ENCODE data around the gene SIX5.

The SIX5 gene

DNA sequence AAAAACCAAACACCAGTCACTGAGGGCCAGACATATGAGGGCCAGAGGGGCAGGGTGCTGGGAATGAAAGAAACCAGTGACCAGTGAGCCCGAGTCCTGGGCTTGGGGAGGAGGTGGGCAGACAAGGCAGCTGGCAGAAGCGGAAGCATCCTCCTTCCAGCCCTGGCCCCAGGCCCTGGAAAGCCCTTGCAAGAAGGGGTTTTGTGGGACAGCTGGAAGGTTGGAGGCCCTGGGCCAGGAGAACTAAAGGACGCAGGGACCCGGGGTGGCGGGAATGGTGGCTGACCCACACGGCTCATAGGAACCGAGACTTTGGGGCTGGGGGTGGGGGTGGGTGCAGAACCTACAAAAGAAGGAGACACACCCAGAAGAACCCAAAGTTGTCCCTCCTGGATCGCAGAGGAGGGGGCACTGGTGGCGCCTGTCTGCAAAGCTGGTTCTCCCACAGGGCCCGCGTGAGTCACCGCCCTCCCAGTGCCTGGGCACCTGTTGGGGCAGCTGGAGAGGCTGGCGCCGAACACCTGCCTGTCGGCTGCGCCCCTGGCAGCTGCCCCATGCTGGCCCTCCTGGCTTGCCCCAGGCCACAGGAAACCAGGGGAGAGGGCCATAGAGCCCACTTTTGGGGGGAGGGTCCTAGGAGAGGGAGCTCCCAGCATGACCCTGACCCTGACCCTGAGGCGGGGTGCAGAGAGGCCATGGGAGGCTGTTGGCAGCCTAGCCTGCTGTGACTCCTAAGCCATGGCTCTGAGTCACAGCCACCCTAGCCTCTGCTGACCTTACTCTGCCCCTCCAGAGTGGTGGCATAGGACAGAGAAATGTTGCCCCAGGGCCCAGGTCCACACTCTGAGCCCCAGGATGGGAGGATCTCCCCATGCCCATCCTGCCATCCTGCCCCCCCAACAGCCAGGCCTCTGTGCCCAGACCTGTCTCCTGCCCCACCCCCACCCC lies 12.4 kb upstream of the SIX5 start:
- Histone ChIP-seq H3K4me3 (ENCODE audit: low read depth, low read length) (no peak overlapping the region), H3K36me3 (ENCODE audit: control insufficient read depth in 2 of 2, insufficient read depth in 1 of 2, low read length in 2 of 2) (peaks cover 8 to 49% of the 10 kb centered on the region in 2 experiments; a peak in 2 of 3 replicates), H3K9me3 (ENCODE audit: control insufficient read depth, insufficient read depth, low read depth, low read length) (no peaks in the 10 kb centered on the region), H3K27ac (ENCODE audit: extremely low read depth, low read depth, low read length) (no peak overlapping the region), H3K4me1 (ENCODE audit: control insufficient read depth, insufficient read depth, low read length) (peaks cover 9% of the 10 kb centered on the region; the same call in 1 of the 2 replicates)
- POLR2A ChIA-PET: interaction anchor here (0.6 to 5.8 kb wide), 5 partner anchors 10 to 89 kb away, joined by 3 to 78 read pairs (median 4); partner anchors contain the start of genes DMWD, QPCTL, SIX5 and SNRPD2
- CTCF ChIA-PET: interaction anchor here (0.8 to 3.3 kb wide), 4 partner anchors 11 to 756 kb away, joined by 3 to 22 read pairs (median 6); partner anchors contain the start of gene SIX5
- TF ChIP-seq, protein P1, sequence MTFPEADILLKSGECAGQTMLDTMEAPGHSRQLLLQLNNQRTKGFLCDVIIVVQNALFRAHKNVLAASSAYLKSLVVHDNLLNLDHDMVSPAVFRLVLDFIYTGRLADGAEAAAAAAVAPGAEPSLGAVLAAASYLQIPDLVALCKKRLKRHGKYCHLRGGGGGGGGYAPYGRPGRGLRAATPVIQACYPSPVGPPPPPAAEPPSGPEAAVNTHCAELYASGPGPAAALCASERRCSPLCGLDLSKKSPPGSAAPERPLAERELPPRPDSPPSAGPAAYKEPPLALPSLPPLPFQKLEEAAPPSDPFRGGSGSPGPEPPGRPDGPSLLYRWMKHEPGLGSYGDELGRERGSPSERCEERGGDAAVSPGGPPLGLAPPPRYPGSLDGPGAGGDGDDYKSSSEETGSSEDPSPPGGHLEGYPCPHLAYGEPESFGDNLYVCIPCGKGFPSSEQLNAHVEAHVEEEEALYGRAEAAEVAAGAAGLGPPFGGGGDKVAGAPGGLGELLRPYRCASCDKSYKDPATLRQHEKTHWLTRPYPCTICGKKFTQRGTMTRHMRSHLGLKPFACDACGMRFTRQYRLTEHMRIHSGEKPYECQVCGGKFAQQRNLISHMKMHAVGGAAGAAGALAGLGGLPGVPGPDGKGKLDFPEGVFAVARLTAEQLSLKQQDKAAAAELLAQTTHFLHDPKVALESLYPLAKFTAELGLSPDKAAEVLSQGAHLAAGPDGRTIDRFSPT (tag by site-specific recombination; IDR thresholded peaks at IDR 0.05): peak; percentile 25; the same call in 1 of the 2 replicates
- TF ChIP-seq ZNF561 (tag by site-specific recombination; IDR thresholded peaks at IDR 0.05; ENCODE audit: borderline replicate concordance) (no peak), KLF7 (tag by site-specific recombination; IDR thresholded peaks at IDR 0.05; ENCODE audit: borderline replicate concordance) (no peak), ZIC2 (tag by site-specific recombination; IDR thresholded peaks at IDR 0.05) (peak; percentile 85), ZFP3 (tag by site-specific recombination; IDR thresholded peaks at IDR 0.05; ENCODE audit: low read depth) (no peak), ZNF223 (tag by site-specific recombination; IDR thresholded peaks at IDR 0.05) (no peak), SCRT1 (tag by site-specific recombination; IDR thresholded peaks at IDR 0.05; ENCODE audit: borderline replicate concordance) (peak; percentile 44), SCRT2 (tag by site-specific recombination; IDR thresholded peaks at IDR 0.05) (peak; percentile 92), YY2 (tag by site-specific recombination; IDR thresholded peaks at IDR 0.05) (no peak)

DNA sequence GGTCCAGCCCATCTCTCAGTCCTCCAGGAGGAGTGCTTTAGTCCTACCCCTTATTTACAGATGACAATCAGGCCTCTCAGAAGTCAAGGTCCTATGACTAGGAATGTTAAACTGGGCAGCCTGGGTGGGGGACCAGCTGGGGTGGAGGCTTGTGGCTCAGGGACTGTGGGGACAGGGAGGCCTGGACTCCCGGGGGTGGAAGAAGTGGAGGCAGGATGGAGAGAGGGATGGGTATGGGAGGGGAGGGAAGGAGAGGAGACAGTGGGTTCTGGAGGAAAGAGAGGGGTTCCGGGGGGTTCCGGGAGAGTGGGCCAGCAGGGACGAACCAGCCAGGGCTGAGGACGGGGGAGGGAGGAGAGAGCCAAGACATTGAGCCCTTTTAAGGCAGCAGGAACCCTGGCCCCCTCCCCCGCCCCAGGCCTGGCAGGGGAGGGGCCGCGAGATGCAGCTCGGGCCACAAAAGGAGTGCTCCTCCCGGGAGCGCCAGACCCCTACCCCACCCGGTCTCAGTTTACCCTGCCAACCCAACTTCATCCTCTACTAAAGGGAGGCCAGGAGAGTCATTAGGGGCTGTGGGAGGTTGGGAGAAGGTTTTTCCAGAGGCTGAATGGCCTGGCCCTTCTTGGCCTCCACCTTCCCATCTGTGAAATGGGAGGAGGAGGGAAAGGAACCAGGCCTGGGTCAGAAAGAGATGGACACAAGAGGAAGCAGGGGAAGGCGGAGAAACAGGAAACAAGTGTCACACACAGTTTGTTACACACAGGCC lies 11.6 kb upstream of the SIX5 start:
- ChIA-PET CTCF (interaction anchor here (0.8 to 3.3 kb wide), 3 partner anchors 10 to 757 kb away, joined by 3 to 22 read pairs (median 4); partner anchors contain the start of gene SIX5), POLR2A (interaction anchor here (0.6 to 5.8 kb wide), 4 partner anchors 9 to 88 kb away, joined by 3 to 78 read pairs (median 10); partner anchors contain the start of genes DMWD, QPCTL and SIX5)
- Histone ChIP-seq H3K4me1 (ENCODE audit: control insufficient read depth, insufficient read depth, low read length) (peaks cover 9% of the 10 kb centered on the region; the same call in 1 of the 2 replicates), H3K36me3 (ENCODE audit: control insufficient read depth in 2 of 2, insufficient read depth in 1 of 2, low read length in 2 of 2) (peaks cover 9 to 42% of the 10 kb centered on the region in 2 experiments; a peak in 2 of 3 replicates), H3K9me3 (ENCODE audit: control insufficient read depth, insufficient read depth, low read depth, low read length) (no peaks in the 10 kb centered on the region), H3K4me3 (ENCODE audit: low read depth, low read length) (no peak overlapping the region), H3K27ac (ENCODE audit: extremely low read depth, low read depth, low read length) (no peak overlapping the region; the same call in 1 of the 2 replicates)
- TF ChIP-seq ZNF19 (tag by site-specific recombination; IDR thresholded peaks at IDR 0.05; ENCODE audit: low read depth): no peak
- no peak for TF ChIP-seq ZNF138 (tag by site-specific recombination; IDR thresholded peaks at IDR 0.05; ENCODE audit: borderline replicate concordance)
- TF ChIP-seq, protein P2, sequence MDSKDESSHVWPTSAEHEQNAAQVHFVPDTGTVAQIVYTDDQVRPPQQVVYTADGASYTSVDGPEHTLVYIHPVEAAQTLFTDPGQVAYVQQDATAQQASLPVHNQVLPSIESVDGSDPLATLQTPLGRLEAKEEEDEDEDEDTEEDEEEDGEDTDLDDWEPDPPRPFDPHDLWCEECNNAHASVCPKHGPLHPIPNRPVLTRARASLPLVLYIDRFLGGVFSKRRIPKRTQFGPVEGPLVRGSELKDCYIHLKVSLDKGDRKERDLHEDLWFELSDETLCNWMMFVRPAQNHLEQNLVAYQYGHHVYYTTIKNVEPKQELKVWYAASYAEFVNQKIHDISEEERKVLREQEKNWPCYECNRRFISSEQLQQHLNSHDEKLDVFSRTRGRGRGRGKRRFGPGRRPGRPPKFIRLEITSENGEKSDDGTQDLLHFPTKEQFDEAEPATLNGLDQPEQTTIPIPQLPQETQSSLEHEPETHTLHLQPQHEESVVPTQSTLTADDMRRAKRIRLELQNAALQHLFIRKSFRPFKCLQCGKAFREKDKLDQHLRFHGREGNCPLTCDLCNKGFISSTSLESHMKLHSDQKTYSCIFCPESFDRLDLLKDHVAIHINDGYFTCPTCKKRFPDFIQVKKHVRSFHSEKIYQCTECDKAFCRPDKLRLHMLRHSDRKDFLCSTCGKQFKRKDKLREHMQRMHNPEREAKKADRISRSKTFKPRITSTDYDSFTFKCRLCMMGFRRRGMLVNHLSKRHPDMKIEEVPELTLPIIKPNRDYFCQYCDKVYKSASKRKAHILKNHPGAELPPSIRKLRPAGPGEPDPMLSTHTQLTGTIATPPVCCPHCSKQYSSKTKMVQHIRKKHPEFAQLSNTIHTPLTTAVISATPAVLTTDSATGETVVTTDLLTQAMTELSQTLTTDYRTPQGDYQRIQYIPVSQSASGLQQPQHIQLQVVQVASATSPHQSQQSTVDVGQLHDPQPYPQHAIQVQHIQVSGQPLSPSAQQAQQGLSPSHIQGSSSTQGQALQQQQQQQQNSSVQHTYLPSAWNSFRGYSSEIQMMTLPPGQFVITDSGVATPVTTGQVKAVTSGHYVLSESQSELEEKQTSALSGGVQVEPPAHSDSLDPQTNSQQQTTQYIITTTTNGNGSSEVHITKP (tag by site-specific recombination; IDR thresholded peaks at IDR 0.05): peak; percentile 87
- TF ChIP-seq, protein P3, sequence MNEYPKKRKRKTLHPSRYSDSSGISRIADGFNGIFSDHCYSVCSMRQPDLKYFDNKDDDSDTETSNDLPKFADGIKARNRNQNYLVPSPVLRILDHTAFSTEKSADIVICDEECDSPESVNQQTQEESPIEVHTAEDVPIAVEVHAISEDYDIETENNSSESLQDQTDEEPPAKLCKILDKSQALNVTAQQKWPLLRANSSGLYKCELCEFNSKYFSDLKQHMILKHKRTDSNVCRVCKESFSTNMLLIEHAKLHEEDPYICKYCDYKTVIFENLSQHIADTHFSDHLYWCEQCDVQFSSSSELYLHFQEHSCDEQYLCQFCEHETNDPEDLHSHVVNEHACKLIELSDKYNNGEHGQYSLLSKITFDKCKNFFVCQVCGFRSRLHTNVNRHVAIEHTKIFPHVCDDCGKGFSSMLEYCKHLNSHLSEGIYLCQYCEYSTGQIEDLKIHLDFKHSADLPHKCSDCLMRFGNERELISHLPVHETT (tag by site-specific recombination; IDR thresholded peaks at IDR 0.05): 0 out of 2 replicates have a peak, but pooled peaks have one; percentile 31
- TF ChIP-seq, protein P4, sequence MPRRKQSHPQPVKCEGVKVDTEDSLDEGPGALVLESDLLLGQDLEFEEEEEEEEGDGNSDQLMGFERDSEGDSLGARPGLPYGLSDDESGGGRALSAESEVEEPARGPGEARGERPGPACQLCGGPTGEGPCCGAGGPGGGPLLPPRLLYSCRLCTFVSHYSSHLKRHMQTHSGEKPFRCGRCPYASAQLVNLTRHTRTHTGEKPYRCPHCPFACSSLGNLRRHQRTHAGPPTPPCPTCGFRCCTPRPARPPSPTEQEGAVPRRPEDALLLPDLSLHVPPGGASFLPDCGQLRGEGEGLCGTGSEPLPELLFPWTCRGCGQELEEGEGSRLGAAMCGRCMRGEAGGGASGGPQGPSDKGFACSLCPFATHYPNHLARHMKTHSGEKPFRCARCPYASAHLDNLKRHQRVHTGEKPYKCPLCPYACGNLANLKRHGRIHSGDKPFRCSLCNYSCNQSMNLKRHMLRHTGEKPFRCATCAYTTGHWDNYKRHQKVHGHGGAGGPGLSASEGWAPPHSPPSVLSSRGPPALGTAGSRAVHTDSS (tag by site-specific recombination; IDR thresholded peaks at IDR 0.05): no peak
- no peak for TF ChIP-seq MYNN (tag by site-specific recombination; IDR thresholded peaks at IDR 0.05; ENCODE audit: borderline replicate concordance)
- no peak for TF ChIP-seq YY1 (tag by site-specific recombination; IDR thresholded peaks at IDR 0.05)
- 0 out of 2 replicates have a peak, but pooled peaks have one; percentile 23 for TF ChIP-seq ZXDB (tag by site-specific recombination; IDR thresholded peaks at IDR 0.05)
- TF ChIP-seq ZNF549 (tag by site-specific recombination; IDR thresholded peaks at IDR 0.05): no peak
- peak; percentile 35 for TF ChIP-seq ZFHX2 (tag by site-specific recombination; conservative IDR thresholded peaks at IDR 0.05)
- peak; percentile 50 for TF ChIP-seq ZBTB8A (tag by site-specific recombination; IDR thresholded peaks at IDR 0.05)
- no peak for TF ChIP-seq ZNF658 (tag by site-specific recombination; IDR thresholded peaks at IDR 0.05)
